Gastrocnemius medialis (tissue), 4 donors: ENCODE results near the gene IMPA2.

Experiments
- POLR2A ChIP-seq, 2 donors: fragments of 450-650 bp; IDR thresholded peaks; one replicate each; pipeline ENCODE4 v1.6.1; 2017; ENCODE audit warnings: antibody characterized with exemption in 2 of 2, mild to moderate bottlenecking in 2 of 2, moderate library complexity in 2 of 2
- TF ChIP-seq, protein P1 (sequence below), 5 experiments: fragments of 450-650 bp in 3 of 5; fragments of 200-600 bp in 2 of 5; sonication (generic) in 2 of 5; IDR thresholded peaks in 4 of 5; conservative IDR thresholded peaks in 1 of 5; 1 replicate in 4 of 5; 2 replicates in 1 of 5; pipeline ENCODE4 v1.5.1; 2016 to 2019; ENCODE audit warnings: antibody characterized with exemption in 5 of 5, mild to moderate bottlenecking in 3 of 5, moderate library complexity in 3 of 5

DNA sequence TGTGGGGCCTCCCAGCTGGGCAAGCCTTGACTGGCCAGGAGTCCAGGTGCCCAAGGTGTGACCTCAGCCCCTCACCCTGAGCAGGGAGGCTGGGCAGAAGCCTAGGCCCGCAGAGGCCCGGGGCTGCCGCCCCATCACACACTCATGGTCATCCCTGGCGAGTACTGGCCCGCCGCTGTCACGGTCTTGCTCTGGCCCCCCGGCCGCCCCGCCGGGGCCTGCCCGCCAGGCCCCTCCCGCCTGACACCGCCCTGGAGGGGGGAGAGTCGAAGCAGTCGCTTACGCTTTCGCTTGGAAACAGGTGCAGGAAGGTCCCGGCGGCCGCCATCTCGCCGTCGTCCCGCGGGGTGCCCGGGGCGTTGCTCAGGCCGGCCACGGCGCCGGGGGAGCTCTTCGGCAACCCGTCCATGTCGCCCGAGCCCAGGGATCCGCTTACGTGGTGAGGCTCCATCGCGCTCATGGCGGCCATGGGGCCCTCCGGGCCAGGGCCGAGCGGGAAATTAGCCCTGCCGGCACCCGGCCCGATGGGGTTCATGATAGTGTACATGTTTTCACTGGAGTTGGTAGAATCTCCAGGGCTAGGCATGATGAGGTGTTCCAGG is 85.7 kb downstream of the IMPA2 start:
- TF ChIP-seq, protein P1, sequence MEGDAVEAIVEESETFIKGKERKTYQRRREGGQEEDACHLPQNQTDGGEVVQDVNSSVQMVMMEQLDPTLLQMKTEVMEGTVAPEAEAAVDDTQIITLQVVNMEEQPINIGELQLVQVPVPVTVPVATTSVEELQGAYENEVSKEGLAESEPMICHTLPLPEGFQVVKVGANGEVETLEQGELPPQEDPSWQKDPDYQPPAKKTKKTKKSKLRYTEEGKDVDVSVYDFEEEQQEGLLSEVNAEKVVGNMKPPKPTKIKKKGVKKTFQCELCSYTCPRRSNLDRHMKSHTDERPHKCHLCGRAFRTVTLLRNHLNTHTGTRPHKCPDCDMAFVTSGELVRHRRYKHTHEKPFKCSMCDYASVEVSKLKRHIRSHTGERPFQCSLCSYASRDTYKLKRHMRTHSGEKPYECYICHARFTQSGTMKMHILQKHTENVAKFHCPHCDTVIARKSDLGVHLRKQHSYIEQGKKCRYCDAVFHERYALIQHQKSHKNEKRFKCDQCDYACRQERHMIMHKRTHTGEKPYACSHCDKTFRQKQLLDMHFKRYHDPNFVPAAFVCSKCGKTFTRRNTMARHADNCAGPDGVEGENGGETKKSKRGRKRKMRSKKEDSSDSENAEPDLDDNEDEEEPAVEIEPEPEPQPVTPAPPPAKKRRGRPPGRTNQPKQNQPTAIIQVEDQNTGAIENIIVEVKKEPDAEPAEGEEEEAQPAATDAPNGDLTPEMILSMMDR (IDR thresholded peaks at IDR 0.05 in 4 of 5, conservative IDR thresholded peaks at IDR 0.05 in 1 of 5): no peak
- no peak for TF ChIP-seq POLR2A (IDR thresholded peaks at IDR 0.05)
